Neural cell (in vitro differentiated cells): ENCODE results near the gene AGO3. TPM values are rescaled to one million over a fixed set of nuclear protein-coding genes. Genes with fewer than 3 reads are reported as not detected.

ENCODE experiments used
- H2AFZ ChIP-seq: fragments of 200-600, 300-800 bp; sonication (generic), shearing (Covaris generic); 2 replicates; pipeline ENCODE4 v1.6.0; 2014; ENCODE audit warnings: low read depth, mild to moderate bottlenecking, antibody characterized with exemption, low read length, moderate library complexity
- H3F3A ChIP-seq: fragments of 200-600 bp; shearing (Covaris generic); 2 replicates; pipeline ENCODE4 v1.6.1; 2016; ENCODE audit warnings: mild to moderate bottlenecking, moderate library complexity, mixed read lengths, antibody characterized with exemption, low read length; ENCODE audit not compliant: insufficient read depth, poor library complexity, severe bottlenecking
- H3K27ac ChIP-seq: fragments of 200-600, 300-800 bp; sonication (generic), shearing (Covaris generic); 2 replicates; pipeline ENCODE4 v1.5.1; 2014; ENCODE audit warnings: mild to moderate bottlenecking, low read length, moderate library complexity
- H3K27me3 ChIP-seq: fragments of 300-800, 200-600 bp; sonication (generic), shearing (Covaris generic); 2 replicates; pipeline ENCODE4 v1.6.0; 2014; ENCODE audit warnings: mild to moderate bottlenecking, low read depth, low read length, moderate library complexity; ENCODE audit not compliant: insufficient read depth
- H3K36me3 ChIP-seq: fragments of 300-800, 200-600 bp; sonication (generic), shearing (Covaris generic); 2 replicates; pipeline ENCODE4 v1.5.1; 2014; ENCODE audit warnings: mild to moderate bottlenecking, antibody characterized with exemption, low read length, moderate library complexity; ENCODE audit not compliant: insufficient read depth
- H3K4me2 ChIP-seq: fragments of 300-800, 200-600 bp; sonication (generic), shearing (Covaris generic); 2 replicates; pipeline ENCODE4 v1.6.0; 2014; ENCODE audit warnings: mild to moderate bottlenecking, low read length
- H3K4me3 ChIP-seq: fragments of 300-800, 200-600 bp; sonication (generic), shearing (Covaris generic); 2 replicates; pipeline ENCODE4 v1.5.1; 2014; ENCODE audit warnings: mild to moderate bottlenecking, low read length, moderate library complexity
- H3K79me2 ChIP-seq: fragments of 200-600 bp; shearing (Covaris generic); replicated peaks from 2 replicates; pipeline ENCODE4 v1.6.0; 2014; ENCODE audit warnings: mild to moderate bottlenecking, low read length, moderate library complexity; ENCODE audit not compliant: insufficient read depth
- H3K9ac ChIP-seq: fragments of 300-800, 200-600 bp; sonication (generic), shearing (Covaris generic); 2 replicates; pipeline ENCODE4 v1.6.1; 2016; ENCODE audit warnings: mild to moderate bottlenecking, low read length, mixed read lengths
- H3K9me2 ChIP-seq: fragments of 200-600 bp; shearing (Covaris generic); 2 replicates; pipeline ENCODE4 v1.6.1; 2016; ENCODE audit warnings: mild to moderate bottlenecking, low read length, mixed read lengths; ENCODE audit not compliant: insufficient read depth
- H3K9me3 ChIP-seq: fragments of 200-600, 300-800 bp; sonication (generic), shearing (Covaris generic); 2 replicates; pipeline ENCODE4 v1.6.1; 2016; ENCODE audit warnings: mild to moderate bottlenecking, mixed run types, low read length, moderate library complexity, mixed read lengths
- H4K20me1 ChIP-seq: fragments of 200-600 bp; shearing (Covaris generic); 2 replicates; pipeline ENCODE4 v1.6.1; 2016; ENCODE audit warnings: mild to moderate bottlenecking, mixed run types; ENCODE audit not compliant: insufficient read depth
- CTCF ChIP-seq: fragments of 450-650 bp; IDR thresholded peaks from 2 replicates; pipeline ENCODE4 v1.5.1; 2014; ENCODE audit warnings: antibody characterized with exemption, mild to moderate bottlenecking, moderate library complexity; ENCODE audit not compliant: poor library complexity, severe bottlenecking
- EP300 ChIP-seq: fragments of 450-650 bp; conservative IDR thresholded peaks from 2 replicates; pipeline ENCODE4 v1.6.1; 2014; ENCODE audit warnings: antibody characterized with exemption, mild to moderate bottlenecking, moderate library complexity; ENCODE audit not compliant: poor library complexity, severe bottlenecking
- EZH2 ChIP-seq: fragments of 200-600, 300-800 bp; shearing (Covaris generic), sonication (generic); IDR thresholded peaks from 2 replicates; pipeline ENCODE4 v1.6.1; 2014; ENCODE audit warnings: antibody characterized with exemption, low read length, borderline replicate concordance, mild to moderate bottlenecking; ENCODE audit not compliant: insufficient read depth, poor library complexity, severe bottlenecking
- MXI1 ChIP-seq: fragments of 450-650 bp; conservative IDR thresholded peaks from 2 replicates; pipeline ENCODE4 v1.6.1; 2014; ENCODE audit warnings: antibody characterized with exemption, mild to moderate bottlenecking; ENCODE audit not compliant: poor library complexity, severe bottlenecking
- POLR2AphosphoS5 ChIP-seq: IDR thresholded peaks from 2 replicates; pipeline ENCODE4 v1.6.1; 2012
- RAD21 ChIP-seq: fragments of 450-650 bp; conservative IDR thresholded peaks from 2 replicates; pipeline ENCODE4 v1.6.1; 2014; ENCODE audit warnings: antibody characterized with exemption, mild to moderate bottlenecking, moderate library complexity
- REST ChIP-seq: IDR thresholded peaks from 2 replicates; pipeline ENCODE4 v1.6.1; 2012; ENCODE audit warnings: borderline replicate concordance
- SMC3 ChIP-seq: fragments of 450-650 bp; conservative IDR thresholded peaks from 2 replicates; pipeline ENCODE4 v1.6.1; 2014; ENCODE audit warnings: antibody characterized with exemption, mild to moderate bottlenecking, moderate library complexity; ENCODE audit not compliant: poor library complexity
- TAF1 ChIP-seq: IDR thresholded peaks from 2 replicates; pipeline ENCODE4 v1.6.1; 2012; ENCODE audit warnings: low read depth
- polyA plus RNA-seq: library from polyadenylated mRNA; depleted of rRNA; stranded (reverse); fragments of >200 nt; gene quantifications from 2 replicates; pipeline ENCODE4 v1.2.3, GENCODE V29; 2014

The AGO3 gene
- polyA plus RNA-seq, 1 donor from 2014 or later, result 9.4 TPM

GRCh38 chr1:36108314-36108713, 177.4 kb downstream of the AGO3 start (continued):
- TF ChIP-seq RAD21, result no peak
- no peak for TF ChIP-seq MXI1

GRCh38 chr1:36109041-36109679, 178.3 kb downstream of the AGO3 start:
- H3K9me3 ChIP-seq, result no peaks in the 10 kb centered on the region
- no peak overlapping the region for H2AFZ ChIP-seq
- H3F3A ChIP-seq, result no peaks in the 10 kb centered on the region
- H3K79me2 ChIP-seq, result no peaks in the 10 kb centered on the region
- no peaks in the 10 kb centered on the region for H4K20me1 ChIP-seq
- H3K36me3 ChIP-seq, result no peaks in the 10 kb centered on the region
- no peak overlapping the region for H3K9ac ChIP-seq
- H3K9me2 ChIP-seq, result no peaks in the 10 kb centered on the region
- no peaks in the 10 kb centered on the region for H3K27me3 ChIP-seq
- H3K27ac ChIP-seq, result no peak overlapping the region
- H3K4me2 ChIP-seq, result no peak overlapping the region
- no peak for TF ChIP-seq TAF1
- no peak for TF ChIP-seq EZH2
- TF ChIP-seq EP300, result no peak
- TF ChIP-seq RAD21, result no peak
- no peak overlapping the region for H3K4me3 ChIP-seq

GRCh38 chr1:36111151-36111550, 180.2 kb downstream of the AGO3 start:
- Histone ChIP-seq H3K4me2 (no peak overlapping the region), H3K79me2 (no peaks in the 10 kb centered on the region), H3K9me2 (no peaks in the 10 kb centered on the region), H3K4me3 (no peak overlapping the region), H3K27me3 (no peaks in the 10 kb centered on the region), H2AFZ (no peak overlapping the region), H3F3A (no peaks in the 10 kb centered on the region), H3K36me3 (no peaks in the 10 kb centered on the region), H3K27ac (no peak overlapping the region), H4K20me1 (no peaks in the 10 kb centered on the region), H3K9ac (no peak overlapping the region), H3K9me3 (no peaks in the 10 kb centered on the region)
- TF ChIP-seq REST (no peak), EZH2 (no peak), EP300 (no peak), TAF1 (no peak), POLR2AphosphoS5 (no peak), RAD21 (no peak), SMC3 (no peak), MXI1 (no peak), CTCF (no peak)
